Tibial artery (tissue), 4 donors: Measurements from ENCODE around the gene PCDHA6.
"Not testable (repeated sequence)": the region's sequence is repeated elsewhere in the genome, so short reads cannot be mapped to it uniquely, and the experiment has no call there.

Experiments used
- DNase-seq, 2 donors: peaks; one replicate each; pipeline ENCODE4 v3.0.0-alpha.2; 2019
- H3K27ac ChIP-seq, 2 donors: fragments of 200-600 bp; sonication (generic) in 1 of 2; 1 replicate in 1 of 2; 2 replicates in 1 of 2; pipeline ENCODE4 v1.5.1; 2018 to 2019; ENCODE audit warnings: mild to moderate bottlenecking in 1 of 2
- H3K27me3 ChIP-seq, 2 donors: fragments of 200-600 bp; sonication (generic) in 1 of 2; one replicate each; pipeline versions ENCODE4 v1.5.1 to v1.6.0; 2016 to 2019
- H3K36me3 ChIP-seq, 3 donors: fragments of 200-600 bp; sonication (generic) in 2 of 3; one replicate each; pipeline ENCODE4 v1.5.1; 2016 to 2019; ENCODE audit warnings: mild to moderate bottlenecking in 2 of 3
- H3K4me1 ChIP-seq, 4 donors: fragments of 200-600 bp; sonication (generic) in 2 of 4; 1 replicate in 3 of 4; 2 replicates in 1 of 4; pipeline ENCODE4 v1.5.1; 2016 to 2019
- H3K4me3 ChIP-seq, 2 donors: fragments of 200-600 bp; sonication (generic) in 1 of 2; 1 replicate in 1 of 2; 2 replicates in 1 of 2; pipeline ENCODE4 v1.5.1; 2018 to 2019; ENCODE audit warnings: mild to moderate bottlenecking in 2 of 2
- H3K9me3 ChIP-seq, 3 donors: fragments of 200-600 bp; sonication (generic) in 1 of 3; one replicate each; pipeline ENCODE4 v1.5.1; 2016 to 2019
- CTCF ChIP-seq, 2 experiments: fragments of 200-600 bp in 1 of 2; fragments of 450-650 bp in 1 of 2; IDR thresholded peaks; one replicate each; pipeline ENCODE4 v1.5.1; 2017 to 2019; ENCODE audit warnings: antibody characterized with exemption in 2 of 2, mild to moderate bottlenecking in 1 of 2, moderate library complexity in 1 of 2
- intact Hi-C: fragments of 100-400 bp; cut with DNase I; formaldehyde crosslinking; loops from one replicate; pipeline ENCODE4 v1.15.0; 2023; ENCODE audit warnings: low total_unique reads

The PCDHA6 gene

GRCh38 chr5:140821375-140822280, 6.1 kb upstream of the PCDHA6 start, which contains the start of gene PCDHA5:
Gene PCDHA5 (plus strand): TSS chr5:140821613.
- no peak for DNase-seq
- H3K4me1 ChIP-seq = no peaks in the 10 kb centered on the region
- H3K9me3 ChIP-seq = peaks cover 0 to 42% (median 16%) of the 10 kb centered on the region in 3 donors
- H3K27ac ChIP-seq = no peak within 1 kb of the TSS
- intact Hi-C loops = no loop called here
- H3K27me3 ChIP-seq = peaks cover 0 to 6% of the 10 kb centered on the region in 2 donors
- TF ChIP-seq CTCF (IDR thresholded peaks at IDR 0.05) = peak in 1 of 2 experiments; percentile 15
- H3K4me3 ChIP-seq = no peak within 1 kb of the TSS
- H3K36me3 ChIP-seq = no peaks in the 10 kb centered on the region

- H3K4me1 ChIP-seq = no peaks in the 10 kb centered on the region
Measured at GRCh38 chr5:140822281-140822629, 5.5 kb upstream of the PCDHA6 start.

GRCh38 chr5:140822969-140823368, 4.8 kb upstream of the PCDHA6 start:
- H3K36me3 ChIP-seq, intact Hi-C loops, H3K4me3 ChIP-seq, H3K4me1 ChIP-seq, H3K27ac ChIP-seq, DNase-seq: not testable (repeated sequence)
- Histone ChIP-seq H3K9me3 (peaks cover 0 to 44% (median 20%) of the 10 kb centered on the region in 3 donors), H3K27me3 (peaks cover 0 to 10% of the 10 kb centered on the region in 2 donors)

More at GRCh38 chr5:140822281-140822629, 5.5 kb upstream of the PCDHA6 start:
- no peak overlapping the region for H3K4me3 ChIP-seq
- no peak for DNase-seq
- no peaks in the 10 kb centered on the region for H3K36me3 ChIP-seq
- intact Hi-C loops = no loop called here
- no peak overlapping the region for H3K27ac ChIP-seq
- no peak for TF ChIP-seq CTCF (IDR thresholded peaks at IDR 0.05)
- peaks cover 0 to 42% (median 16%) of the 10 kb centered on the region in 3 donors for H3K9me3 ChIP-seq
- peaks cover 0 to 6% of the 10 kb centered on the region in 2 donors for H3K27me3 ChIP-seq

- Histone ChIP-seq H3K4me1 (no peaks in the 10 kb centered on the region), H3K36me3 (no peaks in the 10 kb centered on the region), H3K9me3 (peaks cover 0 to 47% (median 25%) of the 10 kb centered on the region in 3 donors), H3K27ac (no peak overlapping the region), H3K27me3 (peaks cover 0 to 11% of the 10 kb centered on the region in 2 donors), H3K4me3 (no peak overlapping the region)
- TF ChIP-seq CTCF (IDR thresholded peaks at IDR 0.05) = no peak
- DNase-seq = no peak
- intact Hi-C loops = no loop called here
Measured at GRCh38 chr5:140823475-140823874, 4.3 kb upstream of the PCDHA6 start.

GRCh38 chr5:140828362-140828737, 590 bp downstream of the PCDHA6 start:
- intact Hi-C loops = no loop called here
- peaks cover 0 to 57% (median 32%) of the 10 kb centered on the region in 3 donors for H3K9me3 ChIP-seq

GRCh38 chr5:140829511-140830501, 2.0 kb downstream of the PCDHA6 start:
- DNase-seq, H3K27ac ChIP-seq, intact Hi-C loops, H3K27me3 ChIP-seq, H3K4me1 ChIP-seq, H3K4me3 ChIP-seq, H3K36me3 ChIP-seq: not testable (repeated sequence)
- peaks cover 0 to 63% (median 36%) of the 10 kb centered on the region in 3 donors for H3K9me3 ChIP-seq

More at GRCh38 chr5:140828362-140828737, 590 bp downstream of the PCDHA6 start:
- no peaks in the 10 kb centered on the region for H3K36me3 ChIP-seq
- no peak for TF ChIP-seq CTCF (IDR thresholded peaks at IDR 0.05)
- DNase-seq = no peak
- H3K4me1 ChIP-seq = no peaks in the 10 kb centered on the region
- H3K27me3 ChIP-seq = peaks cover 0 to 10% of the 10 kb centered on the region in 2 donors
- no peak overlapping the region for H3K27ac ChIP-seq
- no peak overlapping the region for H3K4me3 ChIP-seq
